Measurements from ENCODE around the gene LRRC10B.

LRRC10B gene

GRCh38 chr11:61510166-61510919, 1.8 kb downstream of the LRRC10B start:
- no peak for DNase-seq

DNA sequence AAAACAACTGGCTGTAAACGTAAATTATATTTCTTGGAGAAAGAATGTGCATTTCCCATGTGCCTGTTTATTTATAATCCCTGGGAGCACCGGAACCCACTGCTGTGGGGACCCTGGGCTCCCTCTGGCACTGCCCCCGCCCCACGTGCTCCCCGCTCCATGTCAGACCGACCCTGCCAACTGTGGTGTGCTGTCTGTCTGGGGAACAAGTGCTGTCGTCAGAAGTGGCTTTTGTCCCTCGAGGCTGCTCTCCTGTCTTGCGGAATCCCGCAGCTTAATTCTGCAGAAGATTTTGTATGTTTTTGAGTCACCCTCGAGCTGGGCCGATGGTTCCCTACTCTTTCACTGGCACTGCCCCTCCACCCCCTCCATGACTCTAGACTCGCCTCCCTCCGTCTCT, 2.4 kb downstream of the LRRC10B start:
- DNase-seq, result no peak

DNA sequence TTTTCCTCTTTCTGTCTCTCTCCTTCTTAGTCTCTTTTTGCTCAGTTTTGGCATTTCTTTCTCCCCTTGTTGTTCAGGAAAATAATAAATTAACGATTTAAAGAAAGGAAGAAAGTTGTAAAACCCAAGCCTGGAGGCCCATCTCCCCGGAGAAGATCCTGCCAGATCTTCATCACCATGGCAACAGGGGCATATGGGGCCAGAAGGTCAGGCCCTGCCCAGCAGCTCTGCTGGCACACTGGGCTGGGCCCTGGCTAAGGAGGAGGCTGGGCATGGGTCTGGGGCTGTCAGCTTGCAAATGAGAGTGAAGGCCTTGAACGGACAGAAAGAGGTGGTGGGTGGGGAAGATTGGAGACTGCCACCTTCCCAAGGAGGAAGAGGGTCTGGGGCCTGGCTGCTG, 2.8 kb downstream of the LRRC10B start:
- DNase-seq, result no peak

DNA sequence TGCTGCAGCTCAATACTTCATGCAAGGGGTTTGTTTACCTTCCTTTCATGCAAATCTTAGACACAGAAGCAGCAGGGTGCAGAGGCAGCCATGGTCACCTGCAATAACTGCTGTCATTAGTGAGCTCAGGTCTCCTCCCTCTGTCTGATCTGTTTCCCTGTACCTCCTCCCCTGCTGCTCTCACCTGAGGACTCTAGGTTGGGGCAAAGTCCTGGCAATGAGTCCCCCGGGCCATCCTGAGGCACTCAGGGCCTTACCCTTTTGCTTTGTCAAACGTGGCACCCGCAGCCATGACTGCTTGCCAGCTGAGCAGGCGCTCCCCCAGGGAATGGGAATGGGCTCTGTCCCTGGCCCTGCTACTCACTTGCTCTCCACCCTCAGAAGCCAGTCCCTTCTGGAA, 3.9 kb downstream of the LRRC10B start:
- DNase-seq, result no peak

DNA sequence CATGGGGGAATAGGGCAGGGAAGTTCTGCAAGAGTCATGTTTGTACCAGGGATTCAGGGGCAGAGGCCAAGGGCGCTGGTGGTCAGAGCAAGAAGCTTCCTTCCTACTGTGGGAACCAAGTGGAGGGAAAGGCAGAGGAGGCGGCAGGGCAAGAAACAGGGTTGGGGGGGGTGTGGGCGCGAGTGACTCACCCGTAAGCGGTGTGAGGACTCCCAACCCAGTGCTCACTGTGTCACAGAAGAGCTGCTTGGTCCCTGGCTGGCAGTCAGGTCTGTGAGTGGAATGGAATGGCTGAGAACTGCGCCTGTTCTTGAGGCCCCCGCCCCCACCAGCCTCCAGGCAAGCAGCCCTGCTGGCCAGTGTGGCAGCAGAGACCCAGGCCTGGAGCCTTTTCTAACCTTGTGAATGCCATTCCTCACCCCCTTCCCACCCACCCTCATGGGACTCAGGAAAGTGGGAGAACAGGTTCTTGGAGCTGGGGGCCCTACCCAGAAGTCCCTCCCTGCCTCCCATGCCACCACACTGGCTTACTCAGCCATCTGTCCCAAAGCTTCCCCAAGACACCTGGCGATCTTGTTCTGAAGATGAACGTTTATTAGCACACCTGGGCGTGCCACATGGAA, 4.7 kb downstream of the LRRC10B start:
- no peak for DNase-seq

DNA sequence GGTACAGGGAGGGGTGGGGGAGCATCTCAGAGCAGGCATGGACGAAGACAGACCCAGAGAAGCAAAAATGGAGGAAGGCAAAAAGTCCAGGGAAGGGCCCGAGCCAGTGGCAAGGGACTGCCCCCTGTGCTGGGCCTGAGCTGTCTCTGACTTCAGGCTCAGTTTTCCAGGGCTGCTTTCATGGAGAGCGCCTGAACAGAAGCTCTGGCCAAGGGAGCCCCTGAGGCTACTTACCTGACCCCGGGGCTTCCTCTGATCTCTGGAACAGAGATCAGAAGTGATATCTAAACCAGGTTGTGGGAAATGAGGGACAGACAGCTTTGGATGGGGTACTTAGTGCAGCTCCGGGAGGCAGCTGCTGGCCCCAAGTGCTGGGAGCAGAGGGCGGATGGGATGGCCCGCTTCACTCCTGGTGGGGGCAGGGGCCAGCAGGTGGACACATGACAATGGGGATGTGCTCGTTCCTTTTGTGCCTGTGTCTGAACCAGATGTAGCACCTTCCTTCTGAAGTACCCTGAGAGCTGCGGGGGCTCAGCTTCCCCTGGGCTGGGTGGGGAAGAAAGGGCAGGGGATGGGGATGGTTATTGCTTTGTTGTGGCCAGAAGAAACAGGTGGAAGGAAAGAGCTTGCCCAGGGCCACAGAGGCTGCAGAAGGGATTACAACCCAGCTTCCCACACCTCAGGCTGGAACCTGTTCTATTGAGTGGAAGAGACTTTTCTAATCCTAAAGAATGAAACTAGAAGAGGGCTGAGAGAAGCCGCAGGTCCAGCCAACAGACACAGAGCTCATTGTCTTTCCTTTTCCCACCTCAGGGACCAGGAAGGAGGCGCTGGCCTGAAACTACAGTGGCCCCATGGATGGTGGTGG, 5.7 kb downstream of the LRRC10B start:
- no peak for DNase-seq

DNA sequence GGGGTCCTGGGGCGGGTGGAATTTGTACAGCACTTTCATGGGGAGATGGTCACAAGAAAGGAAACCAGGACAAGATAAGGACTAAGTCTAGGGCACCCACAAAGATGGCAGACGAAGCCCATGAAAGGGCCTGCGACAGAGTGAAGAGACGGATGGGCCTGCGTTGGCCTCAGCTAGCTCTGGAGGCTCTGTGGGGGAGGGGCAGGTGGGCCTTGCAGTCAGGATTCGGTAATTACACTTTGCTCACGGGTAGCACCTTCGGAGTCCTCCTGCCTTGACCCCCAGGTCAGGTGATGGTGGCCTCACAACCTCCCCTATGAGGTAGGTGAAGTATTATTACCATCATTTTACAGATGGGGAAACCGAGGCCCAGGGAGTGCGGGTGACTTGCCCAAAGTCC, 7.1 kb downstream of the LRRC10B start:
- DNase-seq, result no peak

GRCh38 chr11:61516191-61516590, 7.6 kb downstream of the LRRC10B start:
- DNase-seq, result no peak

GRCh38 chr11:61516675-61517572, 8.4 kb downstream of the LRRC10B start:
- DNase-seq, result peak; percentile 15 to 21

DNA sequence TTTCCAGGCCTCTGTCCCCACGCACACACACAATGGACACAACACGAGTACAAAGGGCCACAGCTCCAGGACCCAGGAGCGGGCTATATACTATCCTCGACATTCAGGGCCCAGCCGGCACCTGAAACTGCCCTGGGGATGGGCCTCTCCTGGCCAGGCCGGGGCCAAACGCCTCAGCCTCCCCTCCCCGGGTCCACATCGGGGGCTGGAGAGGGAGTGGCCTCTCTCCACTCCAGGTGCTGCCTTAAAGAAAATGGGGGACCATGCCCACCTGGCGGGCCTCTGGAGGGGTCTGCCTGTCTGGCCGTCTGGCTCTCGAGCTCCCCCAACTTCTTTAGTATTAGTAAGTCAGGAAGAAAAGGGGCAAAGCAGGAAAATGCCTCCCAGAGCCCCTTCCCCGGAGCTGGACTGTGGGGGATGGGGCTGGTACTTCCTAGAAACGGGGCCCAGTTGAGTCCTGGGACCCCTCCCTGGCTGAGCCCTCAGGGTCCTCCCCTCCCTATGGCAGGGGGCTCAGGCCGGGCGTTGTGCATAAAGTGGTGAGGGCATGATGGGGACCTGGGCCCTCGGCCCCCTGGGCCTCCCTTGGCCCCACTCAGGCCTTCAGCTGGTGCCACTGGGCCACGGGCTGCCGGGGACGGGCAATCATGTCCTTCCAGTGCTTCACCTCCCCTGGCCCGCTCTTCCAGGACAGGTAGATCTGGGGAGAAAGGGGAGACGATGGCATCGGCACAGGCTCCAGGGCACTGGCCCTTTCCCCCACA, 9.7 kb downstream of the LRRC10B start:
- DNase-seq, result no peak

- DNase-seq, result no peak
These were observed 14.3 kb downstream of the LRRC10B start for GRCh38 chr11:61522881-61523280.

GRCh38 chr11:61524446-61524845, 15.9 kb downstream of the LRRC10B start:
- DNase-seq, result no peak

GRCh38 chr11:61524963-61525587, 16.5 kb downstream of the LRRC10B start:
- no peak for DNase-seq

DNA sequence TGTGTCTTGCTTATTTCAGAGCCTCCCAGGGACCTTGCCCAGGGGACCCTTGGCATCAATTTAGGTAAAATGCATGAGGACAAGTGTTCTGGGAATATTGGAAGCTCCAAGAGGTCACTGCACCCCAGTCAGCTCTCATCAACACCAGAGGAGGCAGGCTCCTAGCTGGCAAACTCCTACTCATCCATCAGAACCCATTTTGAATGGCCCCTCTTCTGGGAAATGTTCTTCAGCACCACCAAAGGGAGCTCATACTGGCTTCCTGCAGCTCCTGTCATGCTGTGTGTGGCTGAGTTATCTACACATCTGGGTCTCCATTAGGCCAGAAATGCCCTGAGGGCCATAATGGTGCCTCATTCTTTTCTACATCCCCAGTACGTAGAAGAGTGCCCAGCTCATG, 17.7 kb downstream of the LRRC10B start:
- no peak for DNase-seq

- no peak for DNase-seq
These were observed 18.6 kb downstream of the LRRC10B start for GRCh38 chr11:61526956-61527731.

DNA sequence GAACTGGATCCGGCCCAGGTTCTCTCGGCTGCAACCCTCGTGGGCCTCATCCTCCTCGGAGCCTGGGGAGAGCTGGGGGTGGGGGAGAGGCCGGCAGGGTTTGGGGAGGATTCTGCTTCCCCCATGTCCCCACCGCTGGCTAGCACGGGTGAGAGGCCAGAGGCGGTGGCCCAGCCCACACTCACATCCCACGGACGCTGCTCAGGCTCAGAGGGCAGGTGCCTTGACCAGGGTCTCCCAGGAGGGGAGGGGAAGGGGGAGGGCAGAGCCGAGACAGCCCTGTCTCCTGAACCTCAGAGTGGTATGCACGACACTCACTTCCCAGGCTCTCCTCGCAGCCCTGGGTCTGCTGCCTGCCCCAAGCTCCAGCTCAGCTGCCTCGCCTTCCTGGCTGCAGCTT, 19.6 kb downstream of the LRRC10B start:
- no peak for DNase-seq

- DNase-seq, result no peak
These were observed 21.1 kb downstream of the LRRC10B start for GRCh38 chr11:61529537-61530225.

GRCh38 chr11:61531044-61531443, 22.5 kb downstream of the LRRC10B start:
- no peak for DNase-seq

DNA sequence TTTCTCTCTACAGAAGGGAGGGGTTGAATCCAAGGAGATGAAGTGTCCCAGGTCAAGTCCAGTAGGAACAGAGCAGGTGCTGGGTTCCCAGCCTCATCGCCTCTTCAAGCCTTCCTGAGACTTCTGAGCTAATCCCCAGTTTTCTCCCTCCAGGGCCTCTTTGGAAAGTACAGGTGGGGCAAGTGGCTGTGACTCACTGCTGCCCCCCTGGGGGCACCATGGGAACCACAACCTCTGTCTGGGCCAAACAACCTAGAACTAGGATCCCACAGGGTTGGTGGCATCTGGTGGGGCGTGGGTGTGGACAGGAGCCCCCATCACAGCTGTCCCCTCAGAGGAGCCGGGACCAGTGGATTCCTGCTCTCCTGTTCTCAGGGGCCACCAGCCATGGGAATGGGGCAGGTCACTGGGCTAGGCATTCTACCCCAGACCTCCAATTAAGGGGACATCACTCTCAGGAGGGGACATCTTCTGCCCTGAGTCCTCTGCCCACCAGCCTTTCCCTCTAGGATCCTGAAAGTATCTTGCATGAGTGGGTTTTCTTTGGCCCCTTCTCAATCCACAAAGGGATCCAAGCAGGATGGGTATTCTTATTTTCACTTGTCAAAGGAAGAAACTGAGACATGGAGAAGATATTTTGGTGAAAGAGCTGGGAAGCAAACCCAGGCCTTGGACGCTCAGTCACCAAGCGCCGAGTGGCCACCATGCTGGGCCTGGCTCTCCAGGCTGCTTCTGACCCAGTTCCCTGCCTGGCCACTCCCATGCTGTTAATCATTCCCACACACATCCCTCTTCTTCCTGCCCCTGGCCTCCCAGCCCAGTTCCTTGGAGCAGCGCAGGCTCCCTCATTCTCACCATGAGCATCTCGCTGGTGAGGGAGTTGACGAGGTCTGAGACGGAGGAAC, 23.8 kb downstream of the LRRC10B start:
- peak; percentile 2 to 31 for DNase-seq
